Subcutaneous adipose tissue (tissue), 4 donors: Measurements from ENCODE around the gene THRA. TPM values are rescaled to one million over a fixed set of nuclear protein-coding genes. Genes with fewer than 3 reads are reported as not detected.

Source experiments
- CTCF ChIP-seq: fragments of 450-650 bp; IDR thresholded peaks from one replicate; pipeline ENCODE4 v1.5.1; 2016; ENCODE audit warnings: low read depth, mild to moderate bottlenecking, control low read depth, antibody characterized with exemption, moderate library complexity
- total RNA-seq, 4 donors: library from RNA; depleted of rRNA; stranded (reverse); fragments of >200 nt; gene quantifications; one replicate each; pipeline ENCODE4 v1.1.0, GENCODE V29; 2016

The THRA gene
- total RNA-seq, 4 donors from 2014 or later: 35.7 to 81.2 (median 47.1) TPM

GRCh38 chr17:40073454-40074174, 10.8 kb downstream of the THRA start:
- no peak for TF ChIP-seq CTCF

GRCh38 chr17:40074175-40074512, 11.4 kb downstream of the THRA start:
- no peak for TF ChIP-seq CTCF

GRCh38 chr17:40074871-40075200, 12.1 kb downstream of the THRA start:
- TF ChIP-seq CTCF: no peak

- no peak for TF ChIP-seq CTCF
Measured at GRCh38 chr17:40075201-40075941, 12.6 kb downstream of the THRA start.

GRCh38 chr17:40075942-40076498, 13.3 kb downstream of the THRA start:
- no peak for TF ChIP-seq CTCF

- no peak for TF ChIP-seq CTCF
Measured at GRCh38 chr17:40076591-40076990, 13.8 kb downstream of the THRA start.

GRCh38 chr17:40079545-40079944, 16.8 kb downstream of the THRA start:
- no peak for TF ChIP-seq CTCF
